Measurements from ENCODE around the gene ANO8. TPM values are rescaled to one million over a fixed set of nuclear protein-coding genes. Genes with fewer than 3 reads are reported as not detected.

Gene ANO8
- total and polyA plus RNA-seq, 2 of the 8 experiments (the other 6 are each of a cell fraction or from before 2014, with no cell fraction given), result 9.5 to 20.7 TPM

DNA sequence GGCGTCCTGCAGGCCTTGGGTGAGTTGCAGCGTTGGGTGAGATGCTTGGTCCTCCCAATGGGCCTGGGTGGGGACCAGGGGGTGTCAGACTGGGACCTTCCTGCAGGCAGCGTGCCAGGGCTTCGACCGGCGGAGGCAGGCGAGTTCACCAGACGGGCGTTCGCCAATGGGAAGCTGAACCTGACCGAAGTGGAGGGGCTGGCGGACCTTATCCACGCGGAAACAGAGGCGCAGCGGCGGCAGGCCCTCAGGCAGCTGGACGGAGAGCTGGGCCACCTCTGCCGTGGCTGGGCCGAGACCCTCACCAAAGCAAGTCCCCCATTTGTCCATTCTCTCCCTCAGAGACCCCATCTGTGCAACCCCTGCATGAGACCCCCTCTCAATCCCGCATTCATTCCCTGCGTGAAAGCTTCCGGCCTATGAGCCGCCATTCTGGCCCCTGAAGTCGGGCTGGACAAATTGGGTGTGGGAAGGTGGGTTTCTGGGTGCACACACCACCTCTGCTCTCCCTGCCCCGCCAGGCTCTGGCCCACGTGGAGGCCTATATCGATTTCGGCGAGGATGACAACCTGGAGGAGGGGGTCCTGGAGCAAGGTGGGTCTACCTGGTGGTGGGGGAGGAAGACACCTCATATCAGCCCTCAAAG is 3.9 kb upstream of the ANO8 start (continued):
- TF ChIP-seq HDAC6 (IDR thresholded peaks at IDR 0.05; ENCODE audit: low read depth, low read length) (no peak), SP2 (IDR thresholded peaks at IDR 0.05; ENCODE audit: low read length) (no peak), TAF1 (IDR thresholded peaks at IDR 0.05; ENCODE audit: low read depth, low read length) (no peak), POU5F1 (IDR thresholded peaks at IDR 0.05; ENCODE audit: low read depth, low read length) (no peak), RBBP5 (IDR thresholded peaks at IDR 0.05; ENCODE audit: borderline replicate concordance, low read depth, low read length) (no peak)

Data from H1 (cell line).